GM18499 (cell line): ENCODE measurements around the gene SIRPG.
"Not testable (repeated sequence)": the region's sequence is repeated elsewhere in the genome, so short reads cannot be mapped to it uniquely, and the experiment has no call there.

Experiments used
- ATAC-seq: cut with Tn5 transposase; IDR thresholded peaks from one replicate; pipeline ENCODE4 v1.9.1; 2021; ENCODE audit warnings: moderate number of reproducible peaks; ENCODE audit not compliant: insufficient read depth, unreplicated experiment

SIRPG gene

GRCh38 chr20:1672728-1673127 is 15.1 kb upstream of the SIRPG start:
- no peak for ATAC-seq

DNA sequence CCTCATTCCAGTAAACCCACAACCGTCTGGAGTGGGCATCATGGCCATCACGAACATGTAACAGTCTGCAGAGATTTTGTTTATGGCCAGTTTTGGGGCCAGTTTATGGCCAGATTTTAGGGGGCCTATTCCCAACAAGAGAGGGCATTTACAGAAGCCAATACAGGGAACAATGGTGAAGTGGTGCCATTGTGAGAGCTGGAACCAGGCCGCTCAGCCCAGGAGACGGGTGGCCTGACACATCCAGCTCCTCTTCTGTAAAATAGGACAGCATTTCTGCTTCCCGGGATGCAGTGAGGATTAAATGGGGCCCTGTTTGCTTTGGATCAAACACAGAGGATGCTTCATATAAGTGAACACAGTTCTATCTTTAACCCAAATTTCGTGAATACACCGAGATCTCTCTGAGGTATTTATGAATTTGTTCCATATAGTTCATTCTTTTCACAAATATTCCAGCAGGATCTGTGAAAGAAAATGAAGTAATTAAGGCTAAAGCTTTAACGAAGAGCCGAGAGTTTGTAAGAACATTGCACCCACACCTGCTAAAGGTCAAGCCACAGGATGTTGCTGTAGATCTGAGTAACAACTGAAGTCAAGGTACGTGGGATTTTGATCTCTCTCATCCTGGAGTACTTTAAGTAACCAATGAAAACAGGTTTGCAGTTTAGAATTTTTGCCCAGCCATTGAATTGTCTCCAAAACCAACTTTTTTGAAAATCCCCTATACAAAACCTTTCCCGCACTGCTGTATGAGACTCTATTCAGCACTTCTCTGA is 14.5 kb upstream of the SIRPG start:
- no peak for ATAC-seq

- no peak for ATAC-seq
Observed at GRCh38 chr20:1669304-1669703, 11.7 kb upstream of the SIRPG start.

GRCh38 chr20:1667502-1668085 is 10.0 kb upstream of the SIRPG start:
- ATAC-seq, result no peak

DNA sequence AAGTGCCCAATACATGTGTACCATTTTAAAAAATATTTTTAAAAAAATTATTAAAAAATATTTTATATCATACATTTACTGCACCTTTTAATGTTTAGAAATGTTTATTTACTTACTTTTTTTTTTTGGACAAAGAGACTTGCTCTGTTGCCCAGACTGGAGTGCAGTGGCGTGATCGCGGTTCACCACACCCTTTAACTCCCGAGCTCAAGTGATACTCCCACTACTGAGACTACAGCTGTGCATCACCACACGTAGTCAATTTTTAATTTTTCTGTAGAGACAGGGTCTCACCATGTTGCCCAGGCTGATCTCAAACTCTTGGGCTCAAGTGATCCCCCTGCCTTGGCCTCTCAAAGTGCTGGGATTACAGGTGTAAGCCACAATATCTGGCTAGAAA is 9.2 kb upstream of the SIRPG start:
- ATAC-seq, result no peak

DNA sequence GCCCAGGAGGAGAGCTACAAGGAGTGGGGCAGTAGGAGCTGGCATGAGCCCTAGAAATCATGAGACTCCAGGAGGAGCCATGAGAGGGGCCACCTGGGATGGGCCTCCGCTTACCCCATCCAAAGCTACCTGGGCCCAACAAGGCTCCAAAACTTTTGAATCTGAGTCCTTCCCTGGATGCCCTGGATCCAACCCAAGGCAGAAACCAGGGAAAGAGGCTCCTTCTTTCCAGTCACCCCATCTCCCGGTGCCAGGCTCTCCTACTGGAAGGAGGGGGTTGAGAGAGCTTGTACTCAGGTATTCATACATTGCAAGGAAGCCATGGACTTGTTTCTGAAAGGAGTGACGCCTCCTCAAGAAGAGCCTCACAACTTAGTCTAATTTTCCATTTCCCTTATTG is 7.8 kb upstream of the SIRPG start:
- no peak for ATAC-seq

GRCh38 chr20:1664911-1665310 is 7.3 kb upstream of the SIRPG start:
- ATAC-seq, result no peak

DNA sequence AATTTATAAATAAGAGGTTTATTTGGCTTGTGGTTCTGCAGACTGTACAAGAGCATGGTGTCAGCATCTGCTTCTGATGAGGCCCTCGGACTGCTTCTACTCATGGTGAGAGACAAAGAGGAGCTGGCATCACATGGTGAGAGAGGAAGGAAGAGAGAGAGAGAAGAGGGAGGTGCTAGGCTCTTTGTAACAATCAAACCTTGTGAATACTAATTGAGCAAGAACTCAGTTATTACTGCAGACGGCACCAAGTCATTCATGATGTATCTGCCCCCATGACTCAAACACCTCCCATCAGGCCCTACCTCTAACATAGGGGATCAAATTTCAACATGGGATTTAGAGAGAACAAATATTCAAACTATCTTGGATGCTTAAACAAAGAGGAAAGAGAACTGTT is 6.3 kb upstream of the SIRPG start:
- ATAC-seq, result no peak

- ATAC-seq, result no peak
Observed at GRCh38 chr20:1661542-1662299, 4.1 kb upstream of the SIRPG start.

- no peak for ATAC-seq
Observed at GRCh38 chr20:1660246-1660645, 2.7 kb upstream of the SIRPG start.

- ATAC-seq, result no peak
Observed at GRCh38 chr20:1656844-1657243, 735 bp downstream of the SIRPG start.

- ATAC-seq, result no peak
Observed at GRCh38 chr20:1654996-1655395, 2.6 kb downstream of the SIRPG start.

- ATAC-seq, result no peak
Observed at GRCh38 chr20:1652960-1653359, 4.6 kb downstream of the SIRPG start.

- no peak for ATAC-seq
Observed at GRCh38 chr20:1652104-1652503, 5.5 kb downstream of the SIRPG start.

- no peak for ATAC-seq
Observed at GRCh38 chr20:1651268-1652058, 6.1 kb downstream of the SIRPG start.

- no peak for ATAC-seq
Observed at GRCh38 chr20:1648101-1648500, 9.5 kb downstream of the SIRPG start.

DNA sequence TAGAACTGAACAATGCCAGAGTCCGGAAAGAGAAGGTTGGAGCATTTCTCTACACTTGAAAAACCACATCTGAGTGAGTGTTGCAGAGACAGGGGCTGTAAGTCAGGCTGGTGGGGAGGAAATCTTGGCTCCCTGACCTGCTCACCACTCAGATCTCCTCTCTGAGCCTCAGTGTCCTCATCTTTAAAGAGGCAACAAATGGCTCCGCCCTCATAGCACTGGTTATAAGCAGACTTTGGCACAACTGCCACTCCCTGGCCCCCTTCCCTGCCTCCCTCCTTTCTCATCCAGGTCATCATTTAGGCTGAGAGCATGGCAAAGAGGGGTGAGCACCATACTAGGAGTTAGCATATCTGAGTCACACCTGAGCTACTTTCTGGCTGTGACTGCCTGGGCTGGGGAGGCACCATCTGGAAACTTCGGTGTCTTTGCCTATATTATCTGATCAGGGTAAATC is 10.6 kb downstream of the SIRPG start:
- ATAC-seq, result no peak

GRCh38 chr20:1644101-1644962 is 13.2 kb downstream of the SIRPG start:
- no peak for ATAC-seq

DNA sequence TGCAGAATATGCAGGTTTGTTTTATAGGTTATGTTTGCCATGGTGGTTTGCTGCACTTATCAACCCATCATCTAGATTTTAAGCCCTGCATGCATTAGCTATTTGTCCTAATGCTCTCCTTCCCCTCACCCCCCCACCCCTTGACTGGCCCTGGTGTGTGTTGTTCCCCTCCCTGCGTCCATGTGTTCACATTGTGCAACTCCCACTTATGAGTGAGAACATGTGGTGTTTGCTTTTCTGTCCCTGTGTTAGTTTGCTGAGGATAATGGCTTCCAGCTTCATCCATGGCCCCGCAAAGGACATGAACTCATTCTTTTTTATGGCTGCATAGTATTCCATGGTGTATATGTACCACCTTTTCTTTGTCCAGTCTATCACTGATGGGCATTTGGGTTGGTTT is 18.9 kb downstream of the SIRPG start:
- ATAC-seq, result not testable (repeated sequence)

- no peak for ATAC-seq
Observed at GRCh38 chr20:1637755-1638154, 19.8 kb downstream of the SIRPG start.
